OCI-M1 (cell line): Measurements from ENCODE around the gene SLC16A13.

Experiments
- DNase-seq: peaks from one replicate; lab custom pipeline; 2025; lab: John Stamatoyannopoulos, UW

SLC16A13 gene, protein sequence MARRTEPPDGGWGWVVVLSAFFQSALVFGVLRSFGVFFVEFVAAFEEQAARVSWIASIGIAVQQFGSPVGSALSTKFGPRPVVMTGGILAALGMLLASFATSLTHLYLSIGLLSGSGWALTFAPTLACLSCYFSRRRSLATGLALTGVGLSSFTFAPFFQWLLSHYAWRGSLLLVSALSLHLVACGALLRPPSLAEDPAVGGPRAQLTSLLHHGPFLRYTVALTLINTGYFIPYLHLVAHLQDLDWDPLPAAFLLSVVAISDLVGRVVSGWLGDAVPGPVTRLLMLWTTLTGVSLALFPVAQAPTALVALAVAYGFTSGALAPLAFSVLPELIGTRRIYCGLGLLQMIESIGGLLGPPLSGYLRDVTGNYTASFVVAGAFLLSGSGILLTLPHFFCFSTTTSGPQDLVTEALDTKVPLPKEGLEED

DNA sequence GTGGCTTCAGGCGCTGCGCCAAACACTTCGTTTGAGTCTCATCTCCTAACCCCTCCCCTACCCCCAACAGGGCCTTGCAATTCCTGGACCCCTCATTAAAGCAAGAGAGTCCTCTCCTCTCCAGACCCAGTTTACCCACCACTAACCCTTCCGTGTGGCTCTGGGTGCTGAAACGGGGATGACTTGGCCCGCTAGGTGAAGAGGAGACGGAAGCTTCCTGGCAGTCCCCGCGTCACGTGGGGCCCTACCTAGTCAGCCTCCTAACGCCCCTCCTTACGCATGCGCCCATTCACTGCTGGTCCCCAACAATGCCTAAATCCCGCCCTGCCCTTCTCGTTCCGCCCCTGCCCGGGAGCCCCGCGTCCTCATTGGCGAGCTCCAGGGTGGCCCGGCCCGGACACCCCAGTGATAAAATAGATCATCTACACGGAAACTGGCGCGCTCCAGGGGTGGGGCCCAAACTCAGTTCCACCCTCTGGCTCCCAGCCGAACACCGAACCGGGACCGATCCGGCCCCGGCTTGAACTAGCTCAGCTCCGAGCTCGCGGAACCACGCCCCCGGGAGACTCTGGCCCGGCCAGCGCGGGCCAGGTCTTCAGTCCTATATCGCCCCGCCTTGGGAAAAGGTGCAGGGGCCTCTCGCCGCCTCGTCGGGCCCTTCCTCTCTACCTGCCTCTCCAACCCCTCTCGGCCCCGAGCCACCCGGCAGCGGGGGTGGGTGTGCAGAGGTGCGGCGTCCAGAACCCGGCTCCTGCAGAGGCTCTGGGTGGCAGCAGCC is at the start of gene SLC16A13:
SLC16A13 (plus strand) TSS at position 425 of the 778 bp plus-strand sequence. CDS start 368 bp downstream, outside the sequence.
- peak; percentile 97 for DNase-seq

DNA sequence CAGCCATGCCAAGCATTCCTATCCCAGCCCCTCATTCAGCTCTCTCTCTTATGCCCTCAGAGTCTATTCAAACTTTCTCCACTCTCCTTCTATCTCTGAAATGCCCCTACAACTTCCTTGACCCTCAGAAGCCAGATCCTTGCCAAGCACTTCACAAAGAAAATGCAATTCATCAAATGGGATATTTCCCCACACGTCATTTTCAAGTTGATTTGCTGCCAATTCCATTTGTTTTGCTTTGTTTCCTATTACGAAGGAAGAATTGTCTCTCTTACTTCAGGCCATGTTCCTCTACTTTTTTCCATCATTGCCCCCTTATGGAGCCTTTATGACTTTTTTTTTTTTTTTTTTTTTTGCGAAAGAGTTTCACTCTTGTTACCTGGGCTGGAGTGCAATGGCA is 49.1 kb upstream of the SLC16A13 start:
- DNase-seq = no peak

DNA sequence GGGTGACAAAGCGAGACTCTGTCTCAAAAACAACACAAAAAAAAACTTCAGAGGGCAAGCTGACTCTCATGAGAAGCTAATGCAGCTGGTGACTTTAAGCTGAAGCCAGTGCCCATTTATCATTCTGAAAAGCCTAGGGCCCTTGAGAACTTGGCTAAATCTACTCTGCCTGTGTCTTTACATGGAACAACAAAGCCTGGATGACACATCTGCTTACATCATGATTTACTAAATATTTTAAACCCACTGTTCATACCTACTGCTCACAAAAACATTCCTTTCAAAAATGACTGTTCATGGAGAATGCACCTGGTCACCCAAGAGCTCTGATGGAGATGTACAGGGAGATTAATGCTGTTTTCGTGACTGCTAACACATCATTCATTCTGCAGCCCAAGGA is 46.0 kb upstream of the SLC16A13 start:
- DNase-seq = no peak

DNA sequence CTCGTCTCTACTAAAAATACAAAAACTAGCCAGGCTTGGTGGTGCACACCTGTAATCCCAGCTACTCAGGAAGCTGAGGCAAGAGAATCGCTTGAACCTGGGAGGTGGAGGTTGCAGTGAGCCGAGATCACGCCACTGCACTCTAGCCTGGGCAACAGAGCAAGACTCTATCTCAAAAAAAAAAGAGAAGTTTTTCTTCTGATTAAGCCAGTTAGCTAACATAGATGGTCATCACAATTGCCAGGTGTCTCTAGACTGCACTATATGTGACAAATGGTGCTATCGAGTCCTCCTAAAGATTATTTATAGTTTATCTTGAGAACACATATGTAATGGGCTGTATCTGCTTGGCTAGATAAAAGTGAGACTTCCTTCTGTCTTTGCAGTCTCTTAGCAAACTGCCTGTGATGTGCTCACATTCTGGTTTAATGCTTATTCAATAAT is 42.2 kb upstream of the SLC16A13 start:
- DNase-seq = peak; percentile 97

DNA sequence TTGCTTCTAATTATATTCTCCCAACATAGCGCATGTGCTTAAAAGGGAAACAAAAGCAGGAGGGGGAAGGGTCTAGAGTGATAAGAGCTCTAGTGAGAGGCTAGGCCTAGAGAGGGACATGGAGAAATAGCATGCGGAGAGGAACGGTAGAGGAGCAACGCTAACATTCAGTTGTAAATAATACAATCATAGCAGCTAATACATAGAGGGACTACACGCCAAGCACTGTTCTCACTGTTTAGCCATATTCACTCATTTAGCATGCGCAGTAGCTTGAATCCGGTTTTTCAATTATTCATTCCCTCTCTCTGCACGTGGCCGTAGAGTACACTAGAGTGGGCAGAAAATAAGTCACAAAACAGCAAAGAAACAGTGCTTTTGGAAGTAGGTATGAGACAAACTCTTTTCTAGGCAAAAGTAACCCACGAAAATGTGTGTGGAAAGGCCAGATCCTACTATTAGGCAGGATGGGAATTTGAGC is 41.7 kb upstream of the SLC16A13 start:
- no peak for DNase-seq

DNA sequence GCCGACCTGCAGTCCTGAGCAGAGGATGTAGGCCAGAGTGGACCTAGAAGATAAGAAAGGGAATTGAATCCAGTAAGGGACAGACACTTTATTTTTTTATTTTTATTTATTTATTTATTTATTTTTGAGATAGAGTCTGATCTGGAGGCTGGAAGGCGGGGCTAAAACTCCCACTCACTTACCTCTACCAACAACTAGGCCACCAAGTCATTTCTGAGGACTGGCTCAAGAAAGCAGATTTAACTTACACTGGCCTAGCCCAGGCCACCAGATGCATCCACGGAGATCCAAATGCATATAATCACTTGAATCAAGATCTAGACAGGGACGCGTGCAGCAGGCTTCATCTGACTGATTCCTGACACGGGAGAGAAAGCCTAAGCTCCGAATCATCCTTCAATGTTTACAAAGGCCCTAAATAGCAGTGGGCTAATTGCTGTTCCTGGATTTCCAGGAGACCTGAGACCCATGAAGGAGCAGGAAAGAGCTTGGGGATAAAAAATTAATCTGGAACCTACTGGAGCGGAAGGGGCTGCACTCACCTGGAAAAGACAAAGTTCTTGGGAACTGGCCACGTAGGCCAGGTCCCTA is 41.1 kb upstream of the SLC16A13 start:
- peak; percentile 67 for DNase-seq

DNA sequence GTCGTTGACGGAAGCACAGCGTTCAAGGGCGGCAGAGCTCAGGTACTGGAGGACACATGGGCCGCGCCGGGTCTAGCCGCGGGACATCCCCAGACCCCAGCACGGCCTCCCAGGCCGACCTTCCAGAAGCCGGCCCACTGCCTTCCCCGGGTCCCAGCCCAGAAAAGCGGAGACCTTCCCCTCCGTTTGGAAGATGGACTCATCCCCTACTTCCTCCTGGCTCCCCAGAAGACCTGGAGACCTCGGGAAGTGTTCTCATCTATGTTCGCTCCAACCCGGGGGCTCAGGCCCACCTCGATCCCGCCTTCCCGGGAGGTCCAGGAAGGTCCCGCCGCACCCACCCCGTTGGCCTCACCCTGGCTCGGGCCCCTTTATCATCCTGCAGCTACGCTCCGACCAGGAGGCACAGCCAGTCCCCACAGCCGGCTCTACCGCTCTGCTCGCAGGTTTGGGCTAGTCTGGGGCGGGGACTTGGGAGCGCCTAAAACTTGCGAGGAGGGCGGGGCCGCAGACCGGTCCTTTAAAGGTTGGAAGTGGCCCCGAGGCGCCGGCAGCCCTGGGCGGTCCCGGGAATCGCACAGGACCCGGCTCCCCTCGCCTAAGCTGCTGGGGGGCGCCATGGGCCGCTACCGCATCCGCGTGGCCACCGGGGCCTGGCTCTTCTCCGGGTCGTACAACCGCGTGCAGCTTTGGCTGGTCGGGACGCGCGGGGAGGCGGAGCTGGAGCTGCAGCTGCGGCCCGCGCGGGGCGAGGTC is 40.1 kb upstream of the SLC16A13 start, which contains the start of gene ALOX12:
ALOX12 (plus strand) TSS at position 550 of the 756 bp plus-strand sequence; CDS start at position 619, 69 bp downstream.
- DNase-seq = no peak

DNA sequence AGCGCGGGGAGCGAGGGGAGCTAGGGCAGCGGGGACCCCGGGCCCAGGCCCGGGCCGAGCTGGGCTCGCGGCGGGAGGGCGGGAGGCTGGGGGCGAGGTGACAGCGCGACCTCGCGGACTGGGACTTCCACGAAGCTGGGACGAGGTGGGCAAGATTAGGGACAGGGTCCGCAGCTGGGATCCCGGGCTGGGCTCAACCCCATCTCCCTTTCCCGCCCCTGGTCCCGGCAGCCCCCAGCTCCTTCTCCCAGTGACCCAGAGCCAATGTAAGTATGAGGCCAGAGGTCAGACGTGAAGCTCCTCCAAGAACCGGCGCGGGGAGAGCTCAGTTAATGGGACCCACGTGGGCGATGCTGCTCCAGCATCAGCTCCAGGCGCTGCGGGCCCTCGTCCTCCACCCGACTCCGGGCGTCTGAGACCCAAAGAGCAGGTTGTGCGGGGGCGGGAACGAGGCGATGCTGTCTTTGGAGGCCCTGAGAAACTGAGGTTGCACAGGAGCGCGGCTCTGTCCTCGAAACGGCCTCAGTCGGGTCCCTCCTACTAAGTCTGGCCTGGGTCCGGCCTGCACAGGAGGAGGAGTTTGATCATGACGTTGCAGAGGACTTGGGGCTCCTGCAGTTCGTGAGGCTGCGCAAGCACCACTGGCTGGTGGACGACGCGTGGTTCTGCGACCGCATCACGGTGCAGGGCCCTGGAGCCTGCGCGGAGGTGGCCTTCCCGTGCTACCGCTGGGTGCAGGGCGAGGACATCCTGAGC is 39.4 kb upstream of the SLC16A13 start:
- DNase-seq = no peak

DNA sequence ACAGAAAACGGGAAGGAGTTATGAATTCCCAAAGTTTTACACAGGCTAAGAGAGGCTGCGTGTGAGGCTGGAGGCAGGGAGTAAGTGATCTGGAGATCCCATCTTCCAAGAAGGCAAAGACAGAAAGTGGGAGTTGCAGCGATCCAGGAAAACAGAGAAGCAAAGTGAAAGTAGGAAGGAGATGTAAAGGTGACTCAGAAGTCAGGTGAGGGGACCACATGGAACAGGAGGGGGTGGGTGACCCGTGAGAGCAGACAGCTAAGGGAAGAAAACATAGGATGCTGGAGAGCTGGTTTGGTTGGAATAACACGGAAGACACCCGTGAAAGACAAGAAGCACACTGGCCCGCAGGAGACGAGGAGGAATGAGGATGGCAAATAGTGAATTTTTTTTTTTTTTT is 38.6 kb upstream of the SLC16A13 start:
- no peak for DNase-seq

DNA sequence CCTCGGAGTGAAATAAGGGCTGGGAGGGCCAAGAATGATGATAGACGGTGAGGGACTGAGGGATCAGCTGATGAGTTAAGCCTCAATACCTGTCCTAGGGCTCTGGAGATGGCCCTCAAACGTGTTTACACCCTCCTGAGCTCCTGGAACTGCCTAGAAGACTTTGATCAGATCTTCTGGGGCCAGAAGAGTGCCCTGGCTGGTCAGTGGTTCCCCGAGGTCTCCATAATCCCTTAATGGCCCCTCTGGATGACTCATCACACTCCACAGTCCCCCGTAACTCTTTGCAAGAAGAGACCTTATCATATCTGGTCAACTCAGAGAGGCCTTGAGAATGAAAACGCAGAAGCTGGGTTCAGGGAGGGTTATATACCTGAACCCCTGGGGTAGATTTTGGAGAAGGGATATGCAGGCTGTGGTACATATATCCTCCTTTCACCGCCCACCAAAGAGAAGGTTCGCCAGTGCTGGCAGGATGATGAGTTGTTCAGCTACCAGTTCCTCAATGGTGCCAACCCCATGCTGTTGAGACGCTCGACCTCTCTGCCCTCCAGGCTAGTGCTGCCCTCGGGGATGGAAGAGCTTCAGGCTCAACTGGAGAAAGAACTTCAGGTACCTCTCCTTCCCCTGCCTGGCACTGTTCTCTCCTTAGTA is 36.8 kb upstream of the SLC16A13 start:
- DNase-seq = peak; percentile 12

DNA sequence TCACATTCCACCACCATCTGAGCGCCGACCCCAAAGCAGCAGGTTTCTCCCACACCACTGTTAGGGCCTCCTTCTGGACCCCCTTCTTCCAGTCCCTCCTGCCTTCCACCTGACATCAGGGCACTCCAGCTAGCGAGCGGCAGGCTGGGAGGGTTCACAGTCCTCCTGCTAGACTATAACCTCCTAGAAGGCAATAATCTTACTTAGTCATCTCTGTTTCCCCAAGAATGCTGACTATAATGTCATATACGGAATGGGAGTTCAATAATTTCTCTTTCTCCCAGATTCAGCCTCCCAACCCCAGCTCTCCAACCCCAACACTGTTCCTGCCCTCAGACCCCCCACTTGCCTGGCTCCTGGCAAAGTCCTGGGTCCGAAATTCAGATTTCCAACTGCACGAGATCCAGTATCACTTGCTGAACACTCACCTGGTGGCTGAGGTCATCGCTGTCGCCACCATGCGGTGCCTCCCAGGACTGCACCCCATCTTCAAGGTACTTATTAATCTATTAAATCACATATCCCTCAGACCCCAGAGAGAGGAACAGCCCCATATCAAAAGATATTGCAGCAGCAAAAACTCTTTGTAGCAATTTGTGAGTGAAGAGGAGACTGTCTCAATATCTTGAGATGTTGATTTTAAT is 34.4 kb upstream of the SLC16A13 start:
- peak; percentile 63 for DNase-seq

DNA sequence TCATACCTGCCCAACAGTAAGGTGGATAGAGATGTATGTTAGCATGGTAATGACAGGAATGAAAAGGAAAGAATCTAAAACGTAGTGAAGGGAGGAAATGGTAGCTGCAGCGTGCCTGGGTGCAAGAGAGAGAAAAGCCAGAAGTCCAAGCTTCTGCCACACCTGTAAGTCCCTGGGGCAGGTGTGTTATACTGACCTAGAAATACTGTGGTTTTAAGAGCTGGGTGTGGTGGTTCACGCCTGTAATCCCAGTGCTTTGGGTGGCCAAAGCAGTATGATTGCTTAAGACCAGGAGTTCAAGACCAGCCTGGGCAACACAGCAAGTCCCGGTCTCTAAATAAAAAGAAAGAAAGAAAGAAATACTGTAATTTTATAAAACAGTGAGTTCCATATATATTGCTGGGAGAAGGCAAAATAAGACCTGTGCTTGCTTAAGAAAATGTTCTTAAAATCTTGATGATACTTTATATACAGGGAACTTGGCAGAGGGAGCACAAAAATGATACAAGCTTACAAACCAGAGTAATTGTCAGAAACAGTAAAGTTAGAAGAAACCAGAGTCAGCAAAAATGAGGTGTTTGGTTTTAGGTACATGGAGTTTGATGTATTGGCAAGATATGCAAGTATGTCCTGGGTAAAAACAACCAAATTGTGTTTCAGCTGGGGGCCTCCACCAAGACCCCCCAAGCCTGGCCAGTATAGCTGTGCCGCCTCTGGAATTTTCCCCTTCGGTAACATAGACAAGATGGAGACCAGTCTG is 33.3 kb upstream of the SLC16A13 start:
- DNase-seq = no peak

DNA sequence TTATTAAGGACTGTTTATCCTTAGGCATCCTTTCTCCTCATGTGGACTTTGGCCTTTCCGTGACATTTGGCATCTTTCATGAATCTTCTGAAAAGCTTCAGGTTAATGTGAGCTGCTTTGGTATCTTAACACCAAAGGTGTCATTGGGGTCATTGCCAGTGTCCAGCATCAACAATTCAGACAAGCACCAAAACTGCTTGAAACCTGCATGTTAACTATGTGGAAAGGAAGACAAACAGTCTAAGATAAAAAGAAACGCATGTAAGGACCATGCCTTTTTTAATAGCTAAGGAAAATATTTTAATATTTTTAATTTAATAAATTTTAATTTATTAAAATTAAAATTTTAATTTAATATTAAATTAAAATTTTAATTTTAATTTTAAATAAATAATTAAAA is 32.1 kb upstream of the SLC16A13 start:
- no peak for DNase-seq

DNA sequence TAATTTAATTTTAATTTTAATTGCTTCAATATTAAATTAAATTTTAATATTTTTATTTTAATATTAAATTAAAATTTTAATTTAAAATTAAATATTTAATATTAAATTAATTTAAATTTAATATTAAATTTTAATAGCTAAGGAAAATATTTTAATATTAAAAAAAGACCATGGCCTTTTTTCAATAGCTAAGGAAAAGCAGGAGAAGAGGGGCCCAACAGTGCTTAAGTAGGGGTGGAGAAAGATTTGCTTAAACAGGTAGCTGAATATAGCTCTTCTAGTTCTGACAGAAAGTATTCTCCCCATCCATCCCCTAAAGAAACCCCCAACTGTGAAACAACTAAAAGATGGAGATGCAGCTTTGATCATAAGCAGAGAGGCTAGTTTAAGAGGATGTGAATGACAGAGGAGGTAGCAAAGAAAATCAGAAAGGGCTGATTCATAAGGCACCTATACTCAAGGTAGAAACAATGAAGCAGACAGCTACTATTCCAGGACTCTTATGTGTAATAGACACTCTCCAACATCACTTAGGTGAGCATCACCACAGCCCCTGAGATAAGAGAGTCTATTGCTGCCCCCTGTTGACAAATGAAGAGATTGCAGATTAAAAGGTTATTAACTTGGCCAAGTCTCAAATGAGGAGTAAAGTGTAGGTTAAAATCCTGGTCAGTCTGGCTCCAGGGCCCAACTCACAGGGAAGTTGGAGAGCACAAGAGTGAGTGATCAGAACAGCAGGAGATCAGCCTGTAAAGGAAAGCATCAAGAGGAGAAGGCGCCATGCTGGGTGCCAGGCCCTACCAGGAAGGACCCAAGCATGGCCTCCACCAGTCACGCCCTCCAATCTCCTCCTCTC is 31.2 kb upstream of the SLC16A13 start:
- peak; percentile 92 for DNase-seq

DNA sequence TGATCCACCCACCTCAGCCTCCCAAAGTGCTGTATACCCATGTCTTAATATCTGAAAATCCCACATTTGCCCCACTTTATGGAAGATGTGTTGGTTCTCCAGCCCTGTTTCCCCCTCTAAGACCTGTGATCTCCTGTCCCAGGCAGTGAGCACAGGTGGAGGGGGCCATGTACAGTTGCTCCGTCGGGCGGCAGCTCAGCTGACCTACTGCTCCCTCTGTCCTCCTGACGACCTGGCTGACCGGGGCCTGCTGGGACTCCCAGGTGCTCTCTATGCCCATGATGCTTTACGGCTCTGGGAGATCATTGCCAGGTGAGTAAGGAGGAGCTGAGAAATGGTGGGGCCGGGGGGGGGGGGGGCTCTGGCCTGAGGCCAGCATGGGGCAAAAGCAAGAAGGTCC is 30.1 kb upstream of the SLC16A13 start:
- no peak for DNase-seq

DNA sequence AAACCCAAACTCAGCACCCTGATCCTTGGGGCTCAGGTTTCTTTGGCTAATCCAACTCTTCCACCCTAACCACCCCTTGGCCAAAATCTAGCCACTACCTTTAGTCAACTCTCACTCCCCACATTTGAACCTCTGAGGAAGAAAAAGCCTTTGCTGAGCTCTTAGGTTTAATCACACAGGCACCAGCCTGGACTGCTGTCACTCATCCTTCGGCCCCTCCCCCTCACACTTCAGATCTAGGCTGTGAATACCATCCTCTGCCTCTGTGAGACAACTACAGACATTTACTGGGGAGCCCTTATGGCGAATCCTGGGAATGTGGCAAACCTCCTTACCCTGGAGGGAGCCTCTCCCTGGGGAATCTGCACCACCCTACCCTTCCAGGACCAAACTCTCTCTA is 28.7 kb upstream of the SLC16A13 start:
- DNase-seq = peak; percentile 17

DNA sequence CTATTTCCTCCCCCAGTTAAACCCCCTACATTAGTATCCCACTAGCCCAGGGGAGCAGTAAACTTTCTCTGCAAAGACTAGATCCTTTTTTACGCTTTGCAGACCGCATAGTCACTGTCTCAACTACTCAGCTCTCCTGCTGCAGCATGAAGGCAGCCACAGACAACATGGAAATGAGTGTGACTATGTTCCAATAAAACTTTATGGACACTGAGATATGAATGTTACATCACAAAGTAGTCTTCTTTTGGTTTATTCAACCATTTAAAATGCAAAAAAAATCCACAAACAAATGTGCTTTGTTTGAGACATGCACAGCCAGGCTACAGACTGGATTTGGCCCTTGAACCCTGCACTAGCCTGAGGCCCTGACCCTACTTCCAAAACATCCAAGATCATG is 25.3 kb upstream of the SLC16A13 start:
- DNase-seq = no peak

DNA sequence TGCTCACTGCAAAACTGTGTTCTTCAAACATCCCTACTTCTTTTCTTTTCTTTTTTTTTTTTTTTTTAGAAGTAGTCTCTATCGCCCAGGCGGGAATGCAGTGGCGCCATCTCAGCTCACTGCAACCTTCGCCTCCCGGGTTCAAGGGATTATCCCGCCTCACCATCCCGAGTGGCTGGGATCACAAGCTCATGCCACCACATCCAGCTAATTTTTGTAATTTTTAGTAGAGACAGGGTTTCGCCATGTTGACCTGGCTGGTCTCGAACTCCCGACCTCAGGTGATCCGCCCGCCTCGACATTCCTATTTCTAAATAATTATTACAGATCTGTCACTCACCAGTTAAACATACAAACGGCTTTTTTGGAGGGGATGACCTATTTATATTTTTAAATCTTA is 24.4 kb upstream of the SLC16A13 start:
- DNase-seq = no peak
